IMR-90 (cell line): Measurements from ENCODE around the gene TMEM181.

Experiments
- BHLHE40 ChIP-seq: fragments of 150-350 bp; IDR thresholded peaks from 2 replicates; pipeline ENCODE4 v1.6.1; 2016; ENCODE audit warnings: mild to moderate bottlenecking, low read depth, low read length
- CEBPB ChIP-seq: IDR thresholded peaks from 2 replicates; pipeline ENCODE4 v1.6.1; 2012; ENCODE audit warnings: low read depth, low read length, improper control_type of control experiment
- CHD1 ChIP-seq: IDR thresholded peaks from 2 replicates; pipeline ENCODE4 v1.6.1; 2012; ENCODE audit warnings: low read depth, low read length, improper control_type of control experiment
- FOS ChIP-seq: fragments of 150-350 bp; IDR thresholded peaks from 2 replicates; pipeline ENCODE4 v1.6.1; 2016; ENCODE audit warnings: low read depth, low read length
- POLR2A ChIP-seq: IDR thresholded peaks from 2 replicates; pipeline ENCODE4 v1.6.1; 2012; ENCODE audit warnings: mild to moderate bottlenecking, low read depth, low read length
- TF ChIP-seq, protein P1 (sequence below): conservative IDR thresholded peaks from 2 replicates; pipeline ENCODE4 v1.5.1; 2012; ENCODE audit warnings: mild to moderate bottlenecking, low read depth, low read length, improper control_type of control experiment
- TF ChIP-seq, protein P2 (sequence below): fragments of 150-350 bp; IDR thresholded peaks from 2 replicates; pipeline ENCODE4 v1.6.1; 2016; ENCODE audit warnings: low read depth, mild to moderate bottlenecking, low read length, moderate library complexity, borderline replicate concordance

DNA sequence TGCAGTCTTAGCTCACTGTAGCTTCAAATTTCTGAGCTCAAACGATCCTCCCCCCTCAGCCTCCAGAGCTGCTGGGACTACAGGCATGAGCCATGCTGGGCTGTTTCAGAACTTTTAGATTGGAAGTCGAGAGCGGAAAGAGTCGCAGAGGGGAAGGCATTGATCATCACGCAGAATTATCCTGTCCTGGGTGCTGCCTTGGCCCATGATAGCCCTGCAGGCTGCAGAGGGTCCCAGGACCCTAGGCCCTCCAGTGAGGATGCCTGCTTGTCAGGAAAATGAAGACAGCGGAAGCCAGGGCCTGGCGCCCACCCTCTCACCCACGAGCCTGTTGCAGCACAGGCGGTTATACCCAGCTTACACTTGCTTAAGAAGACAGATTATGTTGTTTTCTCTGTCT, 9.1 kb downstream of the TMEM181 start:
- TF ChIP-seq, protein P1, sequence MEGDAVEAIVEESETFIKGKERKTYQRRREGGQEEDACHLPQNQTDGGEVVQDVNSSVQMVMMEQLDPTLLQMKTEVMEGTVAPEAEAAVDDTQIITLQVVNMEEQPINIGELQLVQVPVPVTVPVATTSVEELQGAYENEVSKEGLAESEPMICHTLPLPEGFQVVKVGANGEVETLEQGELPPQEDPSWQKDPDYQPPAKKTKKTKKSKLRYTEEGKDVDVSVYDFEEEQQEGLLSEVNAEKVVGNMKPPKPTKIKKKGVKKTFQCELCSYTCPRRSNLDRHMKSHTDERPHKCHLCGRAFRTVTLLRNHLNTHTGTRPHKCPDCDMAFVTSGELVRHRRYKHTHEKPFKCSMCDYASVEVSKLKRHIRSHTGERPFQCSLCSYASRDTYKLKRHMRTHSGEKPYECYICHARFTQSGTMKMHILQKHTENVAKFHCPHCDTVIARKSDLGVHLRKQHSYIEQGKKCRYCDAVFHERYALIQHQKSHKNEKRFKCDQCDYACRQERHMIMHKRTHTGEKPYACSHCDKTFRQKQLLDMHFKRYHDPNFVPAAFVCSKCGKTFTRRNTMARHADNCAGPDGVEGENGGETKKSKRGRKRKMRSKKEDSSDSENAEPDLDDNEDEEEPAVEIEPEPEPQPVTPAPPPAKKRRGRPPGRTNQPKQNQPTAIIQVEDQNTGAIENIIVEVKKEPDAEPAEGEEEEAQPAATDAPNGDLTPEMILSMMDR: no peak
- TF ChIP-seq CHD1 (no peak), POLR2A (no peak), FOS (no peak), CEBPB (no peak), BHLHE40 (no peak)
- TF ChIP-seq, protein P2, sequence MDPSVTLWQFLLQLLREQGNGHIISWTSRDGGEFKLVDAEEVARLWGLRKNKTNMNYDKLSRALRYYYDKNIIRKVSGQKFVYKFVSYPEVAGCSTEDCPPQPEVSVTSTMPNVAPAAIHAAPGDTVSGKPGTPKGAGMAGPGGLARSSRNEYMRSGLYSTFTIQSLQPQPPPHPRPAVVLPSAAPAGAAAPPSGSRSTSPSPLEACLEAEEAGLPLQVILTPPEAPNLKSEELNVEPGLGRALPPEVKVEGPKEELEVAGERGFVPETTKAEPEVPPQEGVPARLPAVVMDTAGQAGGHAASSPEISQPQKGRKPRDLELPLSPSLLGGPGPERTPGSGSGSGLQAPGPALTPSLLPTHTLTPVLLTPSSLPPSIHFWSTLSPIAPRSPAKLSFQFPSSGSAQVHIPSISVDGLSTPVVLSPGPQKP: no peak
